CD4-positive, alpha-beta T cell treated with Interleukin-6 at 100 ng/mL for 8 hours (primary cell): Measurements from ENCODE around the gene FOXL2NB.
"Not testable (repeated sequence)": the region's sequence is repeated elsewhere in the genome, so short reads cannot be mapped to it uniquely, and the experiment has no call there.

Experiments used
- DNase-seq: peaks from one replicate; pipeline ENCODE4 v3.0.0-alpha.2; 2020; ENCODE audit warnings: mixed read lengths, low spot score

FOXL2NB gene

GRCh38 chr3:138946663-138947494, at the start of gene FOXL2NB, which contains the start of gene FOXL2:
FOXL2NB (plus strand) TSS chr3:138947217; CDS start chr3:138947365, 148 bp downstream.
FOXL2 (minus strand) TSS chr3:138947137; CDS start chr3:138946722, 415 bp downstream.
- no peak for DNase-seq

- DNase-seq, result no peak
These were observed 48.7 kb upstream of the FOXL2NB start for GRCh38 chr3:138898301-138898700.

- no peak for DNase-seq
These were observed 48.3 kb upstream of the FOXL2NB start for GRCh38 chr3:138898708-138899107.

GRCh38 chr3:138899351-138899991, 47.5 kb upstream of the FOXL2NB start:
- no peak for DNase-seq

- no peak for DNase-seq
These were observed 45.5 kb upstream of the FOXL2NB start for GRCh38 chr3:138901567-138901966.

- no peak for DNase-seq
These were observed 44.8 kb upstream of the FOXL2NB start for GRCh38 chr3:138902171-138902570.

- no peak for DNase-seq
These were observed 39.5 kb upstream of the FOXL2NB start for GRCh38 chr3:138907539-138907938.

GRCh38 chr3:138908846-138909245, 38.2 kb upstream of the FOXL2NB start:
- DNase-seq, result no peak

GRCh38 chr3:138909904-138910303, 37.1 kb upstream of the FOXL2NB start:
- no peak for DNase-seq

GRCh38 chr3:138911621-138912020, 35.4 kb upstream of the FOXL2NB start:
- no peak for DNase-seq

- no peak for DNase-seq
These were observed 34.8 kb upstream of the FOXL2NB start for GRCh38 chr3:138912237-138912636.

- no peak for DNase-seq
These were observed 33.3 kb upstream of the FOXL2NB start for GRCh38 chr3:138913766-138914165.

GRCh38 chr3:138914870-138915502, 32.0 kb upstream of the FOXL2NB start:
- DNase-seq, result no peak

GRCh38 chr3:138915503-138916498, 31.2 kb upstream of the FOXL2NB start:
- peak; percentile 74 for DNase-seq

- DNase-seq, result no peak
These were observed 30.2 kb upstream of the FOXL2NB start for GRCh38 chr3:138916824-138917223.

- DNase-seq, result no peak
These were observed 27.7 kb upstream of the FOXL2NB start for GRCh38 chr3:138919325-138919724.

GRCh38 chr3:138921316-138922292, 25.4 kb upstream of the FOXL2NB start:
- no peak for DNase-seq

- not testable (repeated sequence) for DNase-seq
These were observed 24.6 kb upstream of the FOXL2NB start for GRCh38 chr3:138922400-138922799.

GRCh38 chr3:138923531-138923994, 23.5 kb upstream of the FOXL2NB start:
- peak; percentile 80 for DNase-seq

- DNase-seq, result no peak
These were observed 18.2 kb upstream of the FOXL2NB start for GRCh38 chr3:138928727-138929372.
